Erythroblast (primary cell): ENCODE results near the gene KIDINS220.

Experiments used
- GATA1 ChIP-seq: IDR thresholded peaks from 2 replicates; pipeline ENCODE4 v1.6.1; 2011; ENCODE audit warnings: low read depth, mild to moderate bottlenecking, control low read depth, low read length, moderate library complexity
- POLR2A ChIP-seq: IDR thresholded peaks from 2 replicates; pipeline ENCODE4 v1.6.1; 2011; ENCODE audit warnings: mild to moderate bottlenecking, low read length

DNA sequence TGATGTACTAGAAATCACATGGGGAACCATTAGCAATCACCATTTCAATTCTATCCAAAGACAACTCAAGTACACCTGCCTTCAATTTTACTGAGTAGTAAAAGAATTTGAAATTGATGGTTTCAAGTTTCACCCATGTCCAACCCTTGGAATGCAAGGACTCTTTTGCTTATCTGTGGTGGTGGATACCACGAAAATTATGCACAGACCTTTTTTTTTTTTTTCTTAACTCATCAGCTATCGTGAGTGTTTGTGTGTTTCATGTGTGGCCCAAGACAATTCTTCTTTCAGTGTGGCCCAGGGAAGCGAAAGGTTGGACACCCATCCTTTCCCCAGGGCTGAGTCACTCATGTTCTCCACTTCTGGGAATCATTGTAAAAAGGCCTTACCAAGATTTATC is 132.5 kb downstream of the KIDINS220 start:
- TF ChIP-seq POLR2A (no peak), GATA1 (no peak)
